ENCODE results near the gene TMEM38B. TPM values are rescaled to one million over a fixed set of nuclear protein-coding genes. Genes with fewer than 3 reads are reported as not detected.

TMEM38B gene
- total and polyA plus RNA-seq, 2 of the 8 experiments (the other 6 are each of a cell fraction or from before 2014, with no cell fraction given) = 10.6 to 12.4 TPM

DNA sequence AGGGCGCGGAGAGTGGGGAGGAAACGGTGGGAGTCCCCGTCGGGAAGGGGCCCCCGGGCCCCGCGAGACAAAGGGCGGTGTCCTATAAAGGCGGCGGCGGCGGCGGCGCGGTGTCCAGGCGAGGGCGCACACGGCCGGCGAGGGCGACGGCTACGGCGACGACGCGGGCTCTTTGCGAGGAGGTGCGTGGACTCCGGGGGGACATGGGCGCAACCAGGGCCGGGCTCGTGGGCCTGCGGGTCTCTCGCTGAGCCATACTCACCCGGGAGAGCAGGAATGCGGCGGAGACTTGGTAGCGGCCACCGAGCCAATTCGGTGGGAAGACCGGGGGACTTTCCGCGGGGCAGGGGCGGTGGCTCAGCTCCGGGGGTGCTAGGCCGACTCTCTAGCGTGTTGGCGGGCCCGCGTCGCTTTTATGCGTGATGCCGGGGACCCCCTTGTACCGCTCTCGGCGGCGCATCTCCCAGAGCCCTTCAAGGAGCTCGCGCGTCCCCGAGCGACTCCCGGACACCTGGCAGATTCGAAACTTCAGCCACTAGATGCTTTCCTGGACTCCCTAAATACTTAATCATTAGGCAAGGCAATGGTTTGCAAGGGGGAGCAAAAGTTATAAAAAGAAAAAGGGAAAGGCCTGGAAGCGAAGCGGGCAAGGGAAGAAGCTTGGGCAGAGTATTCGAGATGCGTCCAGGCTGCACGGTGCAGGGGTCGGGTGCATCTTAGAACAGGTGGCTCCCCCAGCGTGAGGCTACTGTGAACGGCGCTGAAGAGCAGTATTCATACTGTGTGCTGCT is 38.0 kb upstream of the TMEM38B start (continued):
- TF ChIP-seq, protein P1, sequence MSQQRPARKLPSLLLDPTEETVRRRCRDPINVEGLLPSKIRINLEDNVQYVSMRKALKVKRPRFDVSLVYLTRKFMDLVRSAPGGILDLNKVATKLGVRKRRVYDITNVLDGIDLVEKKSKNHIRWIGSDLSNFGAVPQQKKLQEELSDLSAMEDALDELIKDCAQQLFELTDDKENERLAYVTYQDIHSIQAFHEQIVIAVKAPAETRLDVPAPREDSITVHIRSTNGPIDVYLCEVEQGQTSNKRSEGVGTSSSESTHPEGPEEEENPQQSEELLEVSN (IDR thresholded peaks at IDR 0.05) = peak; percentile 96
- TF ChIP-seq JUN (IDR thresholded peaks at IDR 0.05; ENCODE audit: low read depth, low read length) (no peak), CBX5 (IDR thresholded peaks at IDR 0.05; ENCODE audit: low read depth, low read length) (no peak), TAF7 (optimal IDR thresholded peaks at IDR 0.05; ENCODE audit: borderline replicate concordance, low read depth, low read length) (no peak), KDM4A (IDR thresholded peaks at IDR 0.05; ENCODE audit: low read depth, low read length, severe bottlenecking) (peak; percentile 95), CHD7 (IDR thresholded peaks at IDR 0.05; ENCODE audit: insufficient replicate concordance, low read length) (no peak), PHF8 (conservative IDR thresholded peaks at IDR 0.05; ENCODE audit: low read depth, low read length) (0 out of 2 replicates have a peak, but pooled peaks have one; percentile 20), RAD21 (IDR thresholded peaks at IDR 0.05 in 1 of 2, conservative IDR thresholded peaks at IDR 0.05 in 1 of 2; ENCODE audit: low read depth in 2 of 2, low read length in 2 of 2) (peak in 1 of 2 experiments; percentile 22; a peak in 2 of 4 replicates)
